ENCODE data around the gene SNX1. TPM values are rescaled to one million over a fixed set of nuclear protein-coding genes. Genes with fewer than 3 reads are reported as not detected.

SNX1 gene
- total and polyA plus RNA-seq, 2 of the 13 experiments (the other 11 are each of a cell fraction or from before 2014, with no cell fraction given) = 29.3 to 60.1 TPM

GRCh38 chr15:64162869-64163658, 67.3 kb downstream of the SNX1 start, which contains the start of gene PPIB (continued):
- TF ChIP-seq ZMYM4 (CRISPR knock-in tag; IDR thresholded peaks at IDR 0.05) (peak; percentile 67), NFE2 (CRISPR knock-in tag; IDR thresholded peaks at IDR 0.05) (no peak), MTA1 (CRISPR knock-in tag; IDR thresholded peaks at IDR 0.05; ENCODE audit: borderline replicate concordance) (0 out of 2 replicates have a peak, but pooled peaks have one; percentile 22), ZNF772 (CRISPR knock-in tag; IDR thresholded peaks at IDR 0.05) (peak; percentile 37), GMEB1 (CRISPR knock-in tag; IDR thresholded peaks at IDR 0.05; ENCODE audit: borderline replicate concordance) (peak; percentile 81), ZNF350 (CRISPR knock-in tag; IDR thresholded peaks at IDR 0.05; ENCODE audit: borderline replicate concordance, low read depth) (peak; percentile 76; the same call in 1 of the 2 replicates), FIP1L1 (IDR thresholded peaks at IDR 0.05; ENCODE audit: borderline replicate concordance, insufficient read depth, low read depth, low read length) (no peak), ZNF430 (CRISPR knock-in tag; IDR thresholded peaks at IDR 0.05) (0 out of 2 replicates have a peak, but pooled peaks have one; percentile 52), NR0B2 (CRISPR knock-in tag; IDR thresholded peaks at IDR 0.05) (peak; percentile 63), NCOA1 (CRISPR knock-in tag; IDR thresholded peaks at IDR 0.05) (peak; percentile 69; the same call in 1 of the 2 replicates), ZNF317 (CRISPR knock-in tag; IDR thresholded peaks at IDR 0.05) (peak; percentile 23; the same call in 1 of the 2 replicates), ARNT (IDR thresholded peaks at IDR 0.05) (no peak), SP1 (IDR thresholded peaks at IDR 0.05) (no peak), SP1 (CRISPR knock-in tag; IDR thresholded peaks at IDR 0.05) (peak; percentile 70), HOXA5 (CRISPR knock-in tag; IDR thresholded peaks at IDR 0.05) (peak; percentile 50; the same call in 1 of the 2 replicates), GATAD1 (CRISPR knock-in tag; IDR thresholded peaks at IDR 0.05) (peak; percentile 76), ZNF264 (CRISPR knock-in tag; IDR thresholded peaks at IDR 0.05) (0 out of 2 replicates have a peak, but pooled peaks have one; percentile 17), ZBTB4 (CRISPR knock-in tag; IDR thresholded peaks at IDR 0.05; ENCODE audit: borderline replicate concordance) (no peak), SAP130 (CRISPR knock-in tag; IDR thresholded peaks at IDR 0.05; ENCODE audit: low read depth) (peak; percentile 85), ZBTB20 (CRISPR knock-in tag; IDR thresholded peaks at IDR 0.05; ENCODE audit: borderline replicate concordance, low read depth) (peak; percentile 80; the same call in 1 of the 2 replicates), E2F1 (CRISPR knock-in tag; IDR thresholded peaks at IDR 0.05) (peak; percentile 89), SKI (IDR thresholded peaks at IDR 0.05; ENCODE audit: partially characterized antibody) (peak; percentile 63), ZFX (CRISPR knock-in tag; IDR thresholded peaks at IDR 0.05; ENCODE audit: low read depth) (peak; percentile 95)

Data from HepG2 (cell line).